T1000 (cell line): ENCODE measurements around the gene TAAR6.
"Not testable (repeated sequence)": the region's sequence is repeated elsewhere in the genome, so short reads cannot be mapped to it uniquely, and the experiment has no call there.

Experiments
- DNase-seq: peaks from one replicate; lab custom pipeline; 2025; ENCODE audit warnings: mixed read lengths; lab: John Stamatoyannopoulos, UW

TAAR6 gene

GRCh38 chr6:132590362-132590761 is 20.2 kb downstream of the TAAR6 start:
- DNase-seq = no peak

- no peak for DNase-seq
These were observed 22.7 kb downstream of the TAAR6 start for GRCh38 chr6:132592855-132593254.

GRCh38 chr6:132596201-132596600 is 26.1 kb downstream of the TAAR6 start:
- no peak for DNase-seq

- no peak for DNase-seq
These were observed 28.4 kb downstream of the TAAR6 start for GRCh38 chr6:132598473-132598872.

GRCh38 chr6:132600900-132601299 is 30.8 kb downstream of the TAAR6 start:
- not testable (repeated sequence) for DNase-seq

- DNase-seq = no peak
These were observed 34.6 kb downstream of the TAAR6 start for GRCh38 chr6:132604635-132605152.

GRCh38 chr6:132607544-132608233 is 37.6 kb downstream of the TAAR6 start:
- no peak for DNase-seq

GRCh38 chr6:132611616-132612015 is 41.5 kb downstream of the TAAR6 start:
- DNase-seq = no peak

- no peak for DNase-seq
These were observed 42.5 kb downstream of the TAAR6 start for GRCh38 chr6:132612449-132613108.

GRCh38 chr6:132614554-132614953 is 44.4 kb downstream of the TAAR6 start:
- no peak for DNase-seq

GRCh38 chr6:132616677-132617076 is 46.6 kb downstream of the TAAR6 start:
- no peak for DNase-seq
